Measurements from ENCODE around the gene ZBED2. TPM values are rescaled to one million over a fixed set of nuclear protein-coding genes. Genes with fewer than 3 reads are reported as not detected.

Gene ZBED2
- total RNA-seq, 2 donors from 2014 or later: 0.68 TPM; not detected in 1

DNA sequence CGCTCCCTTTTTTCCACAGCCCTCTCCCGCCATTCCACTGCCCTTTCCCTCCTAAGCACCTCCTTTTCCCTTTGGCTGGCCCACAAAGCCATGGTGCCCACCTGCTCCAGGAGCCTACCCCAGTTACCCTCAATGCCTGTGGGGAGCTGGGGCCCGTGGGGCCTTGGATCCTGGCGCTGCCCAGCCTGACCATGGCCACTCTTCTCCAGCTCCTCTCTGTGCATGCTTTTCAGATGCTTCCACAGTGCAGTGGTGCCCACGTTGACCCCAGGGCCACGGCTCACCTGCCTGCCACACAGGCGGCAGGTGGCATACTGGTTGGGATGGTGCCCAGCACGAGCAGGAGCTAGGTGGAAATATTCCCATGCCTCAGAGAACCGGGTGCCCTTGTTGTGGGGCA is 1.5 kb downstream of the ZBED2 start:
- Histone ChIP-seq H3K27ac (no peak overlapping the region), H3K4me1 (replicated peaks) (no peaks in the 10 kb centered on the region), H3K4me3 (no peak overlapping the region), H3K27me3 (replicated peaks; ENCODE audit: insufficient read depth) (no peaks in the 10 kb centered on the region), H3K9me3 (no peaks in the 10 kb centered on the region), H3K36me3 (no peaks in the 10 kb centered on the region)
- TF ChIP-seq POLR2A (IDR thresholded peaks at IDR 0.05): no peak
- TF ChIP-seq, protein P1, sequence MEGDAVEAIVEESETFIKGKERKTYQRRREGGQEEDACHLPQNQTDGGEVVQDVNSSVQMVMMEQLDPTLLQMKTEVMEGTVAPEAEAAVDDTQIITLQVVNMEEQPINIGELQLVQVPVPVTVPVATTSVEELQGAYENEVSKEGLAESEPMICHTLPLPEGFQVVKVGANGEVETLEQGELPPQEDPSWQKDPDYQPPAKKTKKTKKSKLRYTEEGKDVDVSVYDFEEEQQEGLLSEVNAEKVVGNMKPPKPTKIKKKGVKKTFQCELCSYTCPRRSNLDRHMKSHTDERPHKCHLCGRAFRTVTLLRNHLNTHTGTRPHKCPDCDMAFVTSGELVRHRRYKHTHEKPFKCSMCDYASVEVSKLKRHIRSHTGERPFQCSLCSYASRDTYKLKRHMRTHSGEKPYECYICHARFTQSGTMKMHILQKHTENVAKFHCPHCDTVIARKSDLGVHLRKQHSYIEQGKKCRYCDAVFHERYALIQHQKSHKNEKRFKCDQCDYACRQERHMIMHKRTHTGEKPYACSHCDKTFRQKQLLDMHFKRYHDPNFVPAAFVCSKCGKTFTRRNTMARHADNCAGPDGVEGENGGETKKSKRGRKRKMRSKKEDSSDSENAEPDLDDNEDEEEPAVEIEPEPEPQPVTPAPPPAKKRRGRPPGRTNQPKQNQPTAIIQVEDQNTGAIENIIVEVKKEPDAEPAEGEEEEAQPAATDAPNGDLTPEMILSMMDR (IDR thresholded peaks at IDR 0.05): no peak
- intact Hi-C loops (cut with DNase I): no loop called here
- no peak for DNase-seq (ENCODE audit: low spot score)
- 94% methylated on average over 9 of the region's 9 CpGs for WGBS

DNA sequence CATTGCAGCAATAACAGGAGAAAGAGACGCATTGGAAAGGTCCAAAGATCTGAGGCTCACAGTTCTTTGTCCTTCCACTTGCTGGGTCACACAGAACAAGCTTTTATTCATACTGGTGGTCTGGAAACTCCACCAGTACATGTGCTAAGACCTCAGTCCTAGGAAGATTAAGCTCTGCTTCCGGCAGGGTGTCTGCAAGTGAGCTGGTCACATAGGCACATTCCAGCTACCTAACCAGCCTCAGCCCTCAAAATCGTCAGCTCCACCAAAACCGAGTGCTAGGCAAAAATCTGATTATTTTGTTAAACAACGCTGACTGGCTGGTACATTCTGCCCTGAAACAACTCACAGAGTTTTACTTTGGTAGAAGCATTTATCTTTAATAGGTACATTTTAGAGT is 2.2 kb downstream of the ZBED2 start:
- H3K27me3 ChIP-seq (replicated peaks; ENCODE audit: insufficient read depth): no peaks in the 10 kb centered on the region
- H3K4me3 ChIP-seq: no peak overlapping the region
- no peak for DNase-seq (ENCODE audit: low spot score)
- no peaks in the 10 kb centered on the region for H3K4me1 ChIP-seq (replicated peaks)
- no peak overlapping the region for H3K27ac ChIP-seq
- no peaks in the 10 kb centered on the region for H3K9me3 ChIP-seq
- 87% methylated on average over 5 of the region's 5 CpGs for WGBS
- TF ChIP-seq, protein P1 (IDR thresholded peaks at IDR 0.05): no peak
- TF ChIP-seq POLR2AphosphoS5 (IDR thresholded peaks at IDR 0.05) (no peak), POLR2A (IDR thresholded peaks at IDR 0.05) (no peak)
- H3K36me3 ChIP-seq: no peaks in the 10 kb centered on the region
- intact Hi-C loops (cut with DNase I): no loop called here

DNA sequence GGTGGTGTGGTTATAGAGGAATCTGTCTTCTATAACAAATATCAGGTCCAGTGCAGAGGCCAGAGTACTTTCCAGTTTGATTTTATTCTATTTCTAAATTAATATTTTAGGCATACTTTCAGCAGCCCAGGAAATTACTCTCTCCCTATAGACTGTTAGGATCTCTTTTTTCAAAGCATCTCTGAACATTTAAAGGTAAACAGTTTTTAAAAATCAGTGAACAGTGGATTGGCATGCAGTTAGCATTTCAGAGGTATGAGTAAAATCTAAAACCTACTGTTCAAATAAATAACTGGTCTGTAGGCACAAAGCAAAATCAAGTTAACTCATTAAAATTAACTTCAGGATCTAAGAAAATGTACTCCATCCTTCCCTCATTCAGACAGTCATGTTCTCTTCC is 3.0 kb downstream of the ZBED2 start:
- intact Hi-C loops (cut with DNase I): no loop called here
- no peaks in the 10 kb centered on the region for H3K36me3 ChIP-seq
- no peaks in the 10 kb centered on the region for H3K9me3 ChIP-seq
- H3K4me3 ChIP-seq: no peak overlapping the region
- DNase-seq (ENCODE audit: low spot score): no peak
- no peaks in the 10 kb centered on the region for H3K4me1 ChIP-seq (replicated peaks)
- H3K27ac ChIP-seq: no peak overlapping the region
- TF ChIP-seq, protein P1 (IDR thresholded peaks at IDR 0.05): no peak
- TF ChIP-seq POLR2AphosphoS5 (IDR thresholded peaks at IDR 0.05) (no peak), POLR2A (IDR thresholded peaks at IDR 0.05) (no peak)
- H3K27me3 ChIP-seq (replicated peaks; ENCODE audit: insufficient read depth): no peaks in the 10 kb centered on the region

DNA sequence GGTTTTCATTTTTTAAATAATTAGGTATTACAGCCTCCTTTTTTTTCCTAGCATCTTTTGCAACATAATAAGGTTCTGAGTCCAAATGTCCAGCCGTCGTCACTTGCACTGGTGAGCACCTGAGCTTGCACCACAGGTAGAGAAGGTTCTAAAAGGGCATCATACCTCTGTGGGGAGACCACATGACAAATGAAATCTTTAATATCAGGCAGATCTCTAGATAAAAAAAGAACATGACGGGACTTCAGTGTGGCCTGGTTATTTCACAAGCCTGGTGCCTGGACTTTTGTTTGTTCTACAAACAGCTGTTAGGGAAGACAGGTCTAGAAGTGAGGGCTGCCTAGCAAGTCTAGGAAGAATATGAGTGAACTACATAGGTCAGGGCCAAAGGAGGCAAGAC is 3.6 kb downstream of the ZBED2 start:
- no peak overlapping the region for H3K27ac ChIP-seq
- 78% methylated on average over 3 of the region's 3 CpGs for WGBS
- no peak overlapping the region for H3K4me3 ChIP-seq
- H3K9me3 ChIP-seq: no peaks in the 10 kb centered on the region
- DNase-seq (ENCODE audit: low spot score): no peak
- H3K27me3 ChIP-seq (replicated peaks; ENCODE audit: insufficient read depth): no peaks in the 10 kb centered on the region
- TF ChIP-seq POLR2AphosphoS5 (IDR thresholded peaks at IDR 0.05): no peak
- TF ChIP-seq, protein P1 (IDR thresholded peaks at IDR 0.05): no peak
- no peak for TF ChIP-seq POLR2A (IDR thresholded peaks at IDR 0.05)
- no peaks in the 10 kb centered on the region for H3K36me3 ChIP-seq
- intact Hi-C loops (cut with DNase I): no loop called here
- H3K4me1 ChIP-seq (replicated peaks): no peaks in the 10 kb centered on the region

DNA sequence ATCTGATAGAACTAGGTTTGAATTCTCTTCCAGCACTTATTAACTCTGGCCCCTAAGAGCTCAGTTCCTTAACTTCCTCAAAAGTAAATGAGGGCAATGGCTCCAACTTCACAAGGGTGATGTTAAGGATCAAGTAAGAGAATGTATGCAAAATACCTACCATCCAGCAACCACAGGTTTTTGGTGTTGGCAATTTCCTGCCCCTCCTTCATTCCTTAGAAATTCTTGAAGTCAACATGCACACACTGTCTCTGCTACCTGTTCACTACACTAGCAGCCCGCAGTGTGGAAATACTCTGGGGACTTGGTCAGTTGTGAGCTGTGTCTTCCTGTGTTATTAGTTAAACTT is 5.0 kb downstream of the ZBED2 start:
- H3K27ac ChIP-seq: no peak overlapping the region
- no peaks in the 10 kb centered on the region for H3K9me3 ChIP-seq
- TF ChIP-seq POLR2A (IDR thresholded peaks at IDR 0.05) (no peak), POLR2AphosphoS5 (IDR thresholded peaks at IDR 0.05) (no peak)
- TF ChIP-seq, protein P1 (IDR thresholded peaks at IDR 0.05): no peak
- H3K36me3 ChIP-seq: no peaks in the 10 kb centered on the region
- H3K4me1 ChIP-seq (replicated peaks): no peaks in the 10 kb centered on the region
- intact Hi-C loops (cut with DNase I): no loop called here
- H3K4me3 ChIP-seq: no peak overlapping the region
- DNase-seq (ENCODE audit: low spot score): no peak
- H3K27me3 ChIP-seq (replicated peaks; ENCODE audit: insufficient read depth): no peaks in the 10 kb centered on the region
- WGBS: 96% methylated on average over 1 of the region's 1 CpG
